BLaER1 treated with 17β-estradiol and CSF1 and Interleukin-3, amounts not matched to agents 10 nM and 100 nM (cell line): Measurements from ENCODE around the gene GJC2.

Experiments used
- H3K27ac ChIP-seq, 11 experiments: shearing (Covaris generic); formaldehyde crosslinking; 2 replicates each; pipeline ENCODE4 v1.8.1; 2022
- H3K27me3 ChIP-seq, 11 experiments: shearing (Covaris generic); formaldehyde crosslinking; 2 replicates each; pipeline ENCODE4 v1.8.1; 2022
- H3K36me3 ChIP-seq, 11 experiments: shearing (Covaris generic); formaldehyde crosslinking; 2 replicates each; pipeline ENCODE4 v1.8.1; 2022
- H3K4me1 ChIP-seq, 10 experiments: shearing (Covaris generic); formaldehyde crosslinking; 2 replicates each; pipeline ENCODE4 v1.8.1; 2022
- H3K4me2 ChIP-seq, 11 experiments: shearing (Covaris generic); formaldehyde crosslinking; 2 replicates each; pipeline ENCODE4 v1.8.1; 2022
- H3K4me3 ChIP-seq, 10 experiments: shearing (Covaris generic); formaldehyde crosslinking; 2 replicates each; pipeline ENCODE4 v1.8.1; 2022
- H3K9ac ChIP-seq, 11 experiments: shearing (Covaris generic); formaldehyde crosslinking; 2 replicates each; pipeline ENCODE4 v1.8.1; 2022
- H3K9me3 ChIP-seq, 11 experiments: shearing (Covaris generic); formaldehyde crosslinking; replicated peaks in 1 of 11; 2 replicates each; pipeline ENCODE4 v1.8.1; 2022
- H4K20me1 ChIP-seq, 11 experiments: shearing (Covaris generic); formaldehyde crosslinking; 2 replicates each; pipeline ENCODE4 v1.8.1; 2022
- Cebpa-rat ChIP-seq, 11 experiments: shearing (Covaris generic); IDR thresholded peaks; 2 replicates each; pipeline ENCODE4 v1.8.1; 2022

Gene GJC2

DNA sequence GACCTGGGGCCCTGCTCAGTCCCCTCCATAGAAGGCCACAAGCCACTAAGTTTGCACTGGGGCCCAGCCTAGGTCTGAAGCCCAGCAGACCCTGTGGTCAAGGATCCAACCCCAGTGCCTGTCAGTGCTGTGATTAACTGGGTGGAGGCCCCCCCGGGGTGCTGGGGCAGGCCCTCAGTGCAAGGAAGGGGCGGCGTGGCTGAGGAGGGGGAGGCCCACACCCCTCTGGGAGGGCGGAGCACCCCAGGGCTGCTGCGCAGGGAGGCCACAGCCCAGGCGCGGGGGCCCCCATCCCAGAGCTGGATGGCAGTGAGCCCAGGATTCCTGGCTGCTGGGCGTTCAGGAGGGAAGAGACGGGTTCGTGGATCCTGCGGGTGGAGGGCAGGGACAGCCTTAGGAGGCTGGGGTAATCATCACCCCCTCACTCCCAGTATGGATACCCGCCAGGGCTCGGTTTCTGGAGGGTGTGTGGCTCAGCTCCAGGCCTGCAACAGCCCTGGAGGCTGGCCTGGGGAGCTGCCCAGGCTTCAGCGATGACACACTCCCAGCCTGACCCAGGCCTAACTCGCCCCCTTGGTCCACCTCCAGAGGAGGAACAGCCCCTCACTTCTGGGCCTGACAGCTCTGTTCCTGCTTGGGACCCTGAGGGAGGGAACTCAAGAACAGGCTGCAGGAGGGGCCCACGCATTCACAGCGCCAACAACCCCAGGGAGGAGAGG, 890 bp downstream of the GJC2 start:
- Histone ChIP-seq H3K4me3 (no peak overlapping the region), H3K36me3 (peaks cover 26 to 53% (median 45%) of the 10 kb centered on the region in 11 experiments), H3K27ac (peak overlapping the region in 5 of 11 experiments; percentile 54 to 72 (median 61); a peak in 6 of 22 replicates), H3K9me3 (no peaks in the 10 kb centered on the region), H3K4me1 (peaks cover 56 to 86% (median 74%) of the 10 kb centered on the region in 10 experiments), H3K9ac (peak overlapping the region in 8 of 11 experiments; percentile 34 to 70 (median 54); a peak in 12 of 22 replicates), H4K20me1 (peaks cover 42 to 97% (median 81%) of the 10 kb centered on the region in 11 experiments), H3K27me3 (no peaks in the 10 kb centered on the region), H3K4me2 (peak overlapping the region in 2 of 11 experiments; percentile 68 to 87; a peak in 4 of 22 replicates)
- TF ChIP-seq Cebpa-rat (IDR thresholded peaks at IDR 0.05), result no peak

DNA sequence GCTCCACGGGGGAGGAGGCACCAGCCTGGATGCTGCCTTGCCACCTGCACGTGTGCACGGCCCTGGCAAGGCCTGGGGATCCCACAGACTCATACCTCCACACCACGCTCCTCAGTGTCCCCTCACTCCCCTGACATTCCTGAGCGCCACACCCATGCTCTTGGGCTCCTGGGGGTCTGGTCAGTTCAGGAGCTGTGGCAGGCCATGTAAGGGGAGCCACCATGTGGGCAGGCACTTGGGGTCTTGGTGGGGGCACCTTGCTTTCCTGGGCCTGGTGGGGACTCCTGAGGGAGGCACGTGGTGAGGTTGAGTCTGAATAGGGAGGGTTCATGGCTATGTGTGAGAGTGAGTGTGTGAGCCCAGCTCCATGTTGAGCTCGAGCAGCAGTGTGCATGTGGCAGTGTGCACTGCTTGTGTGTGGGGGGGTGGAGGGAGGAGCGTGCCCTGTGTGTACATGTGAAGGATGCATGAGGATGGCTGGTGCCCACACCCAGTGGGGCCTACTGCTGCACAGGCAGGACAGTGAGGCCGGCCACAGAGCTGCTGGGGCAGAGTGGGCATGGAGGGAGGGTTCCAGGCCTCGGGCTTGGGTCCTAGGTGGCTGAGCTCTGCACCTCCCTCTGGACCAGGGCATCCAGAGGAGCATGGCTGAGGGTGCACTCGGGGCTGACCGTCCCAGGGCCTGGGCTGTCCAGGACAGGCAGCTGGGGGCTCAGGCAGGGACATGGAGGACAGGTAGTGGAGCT, 1.6 kb downstream of the GJC2 start:
- Histone ChIP-seq H3K4me2 (no peak overlapping the region; a peak in 1 of 22 replicates), H3K27me3 (no peaks in the 10 kb centered on the region), H3K4me3 (no peak overlapping the region), H4K20me1 (peaks cover 34 to 97% (median 74%) of the 10 kb centered on the region in 11 experiments), H3K4me1 (peaks cover 54 to 87% (median 77%) of the 10 kb centered on the region in 10 experiments), H3K27ac (peak overlapping the region in 1 of 11 experiments; percentile 22; a peak in 1 of 22 replicates), H3K9ac (peak overlapping the region in 8 of 11 experiments; percentile 1 to 68 (median 32); a peak in 8 of 22 replicates), H3K36me3 (peaks cover 19 to 46% (median 37%) of the 10 kb centered on the region in 11 experiments; a peak in 21 of 22 replicates), H3K9me3 (no peaks in the 10 kb centered on the region)
- TF ChIP-seq Cebpa-rat (IDR thresholded peaks at IDR 0.05), result no peak

DNA sequence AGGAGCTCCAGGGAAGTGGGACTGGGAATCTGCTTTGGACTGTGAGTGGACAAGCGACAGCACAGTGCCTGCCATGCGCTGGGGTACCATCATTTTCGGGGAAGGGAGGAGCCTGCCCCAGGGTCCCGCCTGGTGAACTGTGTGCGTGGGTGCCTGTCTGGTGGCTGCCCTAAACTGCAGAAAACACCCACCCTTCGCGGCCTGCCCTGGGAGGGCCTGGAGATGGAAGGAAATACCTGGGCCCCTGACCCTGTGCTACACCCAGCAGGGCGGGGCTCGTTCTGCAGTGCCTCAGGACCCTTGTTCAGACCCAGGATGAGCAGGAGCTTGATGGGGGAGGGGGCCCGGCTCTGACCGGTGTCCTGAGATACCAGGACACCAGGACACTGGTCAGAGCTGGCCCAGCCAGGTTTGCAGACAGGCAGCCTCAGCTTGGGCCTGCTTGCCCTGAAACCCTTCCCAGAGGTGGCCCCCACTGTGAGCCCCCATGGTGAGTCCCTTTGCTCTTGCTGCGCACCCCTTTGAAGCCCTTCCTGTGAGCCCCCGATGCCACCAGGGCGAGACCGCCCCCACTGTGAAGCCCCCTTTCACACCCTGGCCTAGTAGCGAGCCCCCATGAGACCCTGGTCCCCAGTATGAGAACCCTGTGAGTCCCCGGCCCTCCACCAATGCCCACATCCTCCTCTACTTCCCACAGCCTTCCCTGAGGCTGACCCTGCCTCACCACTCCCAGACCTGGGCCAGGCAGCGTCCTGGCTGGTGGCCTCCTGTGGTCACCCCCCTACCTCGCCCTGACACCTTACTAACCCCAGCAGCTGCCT, 2.6 kb downstream of the GJC2 start:
- TF ChIP-seq Cebpa-rat (IDR thresholded peaks at IDR 0.05), result no peak
- H3K36me3 ChIP-seq, result peaks cover 9 to 36% (median 28%) of the 10 kb centered on the region in 11 experiments; a peak in 21 of 22 replicates
- peak overlapping the region in 3 of 11 experiments; percentile 10 to 32 (median 26); a peak in 4 of 22 replicates for H3K27ac ChIP-seq
- no peak overlapping the region for H3K4me3 ChIP-seq
- H3K27me3 ChIP-seq, result no peaks in the 10 kb centered on the region
- H3K9me3 ChIP-seq, result no peaks in the 10 kb centered on the region
- peak overlapping the region in 8 of 11 experiments; percentile 2 to 44 (median 28); a peak in 5 of 22 replicates for H3K9ac ChIP-seq
- H4K20me1 ChIP-seq, result peaks cover 25 to 97% (median 65%) of the 10 kb centered on the region in 11 experiments; a peak in 20 of 22 replicates
- peaks cover 54 to 87% (median 77%) of the 10 kb centered on the region in 10 experiments for H3K4me1 ChIP-seq
- H3K4me2 ChIP-seq, result peak overlapping the region in 7 of 11 experiments; percentile 19 to 38 (median 24); a peak in 9 of 22 replicates

DNA sequence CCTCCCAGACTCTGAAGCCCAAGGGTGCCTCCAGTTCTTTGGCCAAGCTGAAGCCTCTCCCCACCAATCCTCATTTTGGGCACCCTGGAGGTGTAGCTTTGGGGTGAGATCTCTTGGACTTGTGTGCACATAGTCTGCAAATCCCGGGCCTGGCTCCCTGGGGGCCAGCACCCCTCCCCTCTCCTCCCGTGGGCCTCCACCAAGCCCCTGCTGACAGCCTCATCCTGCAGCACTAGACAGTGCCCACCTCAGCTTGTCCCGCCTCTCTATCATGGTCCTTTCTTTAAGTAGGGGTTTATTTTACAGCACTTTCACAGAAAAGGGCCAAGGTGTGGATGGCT, 3.2 kb downstream of the GJC2 start:
- Histone ChIP-seq H3K4me3 (no peak overlapping the region), H3K9me3 (no peaks in the 10 kb centered on the region), H3K27ac (peak overlapping the region in 3 of 11 experiments; percentile 10 to 32 (median 26); a peak in 3 of 22 replicates), H3K4me2 (peak overlapping the region in 5 of 11 experiments; percentile 19 to 38 (median 28); a peak in 7 of 22 replicates), H3K9ac (peak overlapping the region in 3 of 11 experiments; percentile 17 to 44 (median 24); a peak in 2 of 22 replicates), H4K20me1 (peaks cover 19 to 91% (median 59%) of the 10 kb centered on the region in 11 experiments; a peak in 20 of 22 replicates), H3K4me1 (peaks cover 50 to 86% (median 73%) of the 10 kb centered on the region in 10 experiments), H3K27me3 (no peaks in the 10 kb centered on the region), H3K36me3 (peaks cover 3 to 30% (median 22%) of the 10 kb centered on the region in 11 experiments; a peak in 20 of 22 replicates)
- TF ChIP-seq Cebpa-rat (IDR thresholded peaks at IDR 0.05), result no peak

GRCh38 chr1:228154021-228154669, 4.4 kb downstream of the GJC2 start:
- Histone ChIP-seq H3K27ac (no peak overlapping the region), H3K4me3 (no peak overlapping the region), H3K9me3 (no peaks in the 10 kb centered on the region), H3K4me2 (no peak overlapping the region), H3K27me3 (no peaks in the 10 kb centered on the region), H3K4me1 (peaks cover 38 to 77% (median 61%) of the 10 kb centered on the region in 10 experiments), H3K36me3 (peaks cover 0 to 18% (median 9%) of the 10 kb centered on the region in 11 experiments; a peak in 14 of 22 replicates), H3K9ac (no peak overlapping the region), H4K20me1 (peaks cover 7 to 78% (median 46%) of the 10 kb centered on the region in 11 experiments; a peak in 18 of 22 replicates)
- TF ChIP-seq Cebpa-rat (IDR thresholded peaks at IDR 0.05), result no peak

DNA sequence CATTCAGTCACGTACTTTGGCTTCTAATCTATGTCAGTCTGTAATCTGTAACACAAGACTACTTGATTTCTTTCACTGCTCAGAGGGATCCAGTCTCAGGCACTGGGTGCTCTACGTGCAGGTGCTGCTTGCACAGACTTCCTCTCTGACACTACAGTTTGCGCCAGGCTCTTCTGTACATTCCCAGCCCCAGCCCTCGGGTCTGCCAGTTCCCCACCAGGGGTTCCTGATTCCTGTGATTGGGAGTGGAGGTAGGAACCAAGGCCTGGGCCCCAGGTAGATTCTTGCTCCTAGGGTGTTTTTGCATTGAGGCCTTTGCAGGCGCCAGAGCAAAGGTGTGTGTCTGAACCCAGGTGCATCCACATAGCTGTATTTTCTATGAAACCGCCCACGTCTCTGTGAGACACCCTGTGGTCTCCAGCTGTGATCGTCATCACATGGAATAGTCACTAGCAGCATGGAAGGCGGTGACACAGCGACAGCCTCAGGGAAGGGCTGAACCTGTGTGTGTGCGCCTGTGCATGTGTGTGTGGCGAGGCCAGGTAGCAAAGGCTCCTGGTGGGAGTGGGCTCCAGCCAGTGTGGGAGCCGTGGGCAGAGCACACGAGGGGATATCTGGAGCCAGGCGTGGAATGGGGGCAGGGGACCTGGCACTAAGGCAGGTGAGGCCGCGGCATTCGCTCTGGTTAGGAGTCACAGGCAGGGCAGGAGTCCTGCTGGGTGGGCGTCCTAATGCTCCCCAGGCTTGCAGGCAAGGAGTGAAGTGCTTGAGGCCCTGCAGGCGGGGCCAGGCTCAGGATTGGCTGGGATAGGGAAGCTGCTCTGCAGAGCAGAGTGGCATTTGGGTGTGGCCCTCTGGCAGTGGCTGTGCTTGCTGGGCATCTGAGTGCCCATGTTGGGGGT, 5.2 kb downstream of the GJC2 start:
- Histone ChIP-seq H3K4me2 (peak overlapping the region in 10 of 11 experiments; percentile 35 to 83 (median 74); a peak in 13 of 22 replicates), H3K9ac (no peak overlapping the region), H3K9me3 (no peaks in the 10 kb centered on the region), H4K20me1 (peaks cover 6 to 70% (median 39%) of the 10 kb centered on the region in 11 experiments; a peak in 15 of 22 replicates), H3K27ac (no peak overlapping the region), H3K27me3 (no peaks in the 10 kb centered on the region), H3K36me3 (peaks cover 0 to 10% (median 3%) of the 10 kb centered on the region in 11 experiments; a peak in 12 of 22 replicates), H3K4me3 (no peak overlapping the region), H3K4me1 (peaks cover 30 to 69% (median 53%) of the 10 kb centered on the region in 10 experiments)
- no peak for TF ChIP-seq Cebpa-rat (IDR thresholded peaks at IDR 0.05)
